NT2/D1 (cell line): ENCODE results near the gene SLC2A8.

ENCODE experiments used
- DNase-seq: peaks from one replicate; pipeline ENCODE4 v3.0.0-alpha.2; 2011; ENCODE audit warnings: low read depth, low spot score
- H3K27me3 ChIP-seq: 2 replicates; pipeline ENCODE4 v1.6.0; 2011; ENCODE audit warnings: mild to moderate bottlenecking; ENCODE audit not compliant: insufficient read length, insufficient read depth
- H3K36me3 ChIP-seq: 2 replicates; pipeline ENCODE4 v1.6.1; 2011; ENCODE audit warnings: mild to moderate bottlenecking, low read length, mixed read lengths; ENCODE audit not compliant: insufficient read depth, insufficient read length
- H3K4me1 ChIP-seq: 2 replicates; pipeline ENCODE4 v1.5.1; 2011; ENCODE audit not compliant: insufficient read depth, insufficient read length
- H3K4me3 ChIP-seq: 2 replicates; pipeline ENCODE4 v1.5.1; 2011; ENCODE audit warnings: low read depth; ENCODE audit not compliant: insufficient read length
- H3K9ac ChIP-seq: 2 replicates; pipeline ENCODE4 v1.6.0; 2011; ENCODE audit warnings: low read depth; ENCODE audit not compliant: insufficient read length
- H3K9me3 ChIP-seq: 2 replicates; pipeline ENCODE4 v1.5.1; 2011; ENCODE audit warnings: mild to moderate bottlenecking, low read length; ENCODE audit not compliant: insufficient read depth
- SUZ12 ChIP-seq: IDR thresholded peaks from 2 replicates; pipeline ENCODE4 v1.6.1; 2011; ENCODE audit not compliant: insufficient read length, insufficient read depth; ENCODE audit errors: extremely low read depth
- YY1 ChIP-seq: IDR thresholded peaks from 2 replicates; pipeline ENCODE4 v1.6.1; 2011; ENCODE audit not compliant: insufficient read length, insufficient read depth
- ZNF274 ChIP-seq: IDR thresholded peaks from 2 replicates; pipeline ENCODE4 v1.6.1; 2011; ENCODE audit warnings: mild to moderate bottlenecking, low read depth, low read length

SLC2A8 gene

GRCh38 chr9:127390563-127390962 is 6.4 kb upstream of the SLC2A8 start:
- DNase-seq, result no peak
- peaks cover 9% of the 10 kb centered on the region for H3K27me3 ChIP-seq

DNA sequence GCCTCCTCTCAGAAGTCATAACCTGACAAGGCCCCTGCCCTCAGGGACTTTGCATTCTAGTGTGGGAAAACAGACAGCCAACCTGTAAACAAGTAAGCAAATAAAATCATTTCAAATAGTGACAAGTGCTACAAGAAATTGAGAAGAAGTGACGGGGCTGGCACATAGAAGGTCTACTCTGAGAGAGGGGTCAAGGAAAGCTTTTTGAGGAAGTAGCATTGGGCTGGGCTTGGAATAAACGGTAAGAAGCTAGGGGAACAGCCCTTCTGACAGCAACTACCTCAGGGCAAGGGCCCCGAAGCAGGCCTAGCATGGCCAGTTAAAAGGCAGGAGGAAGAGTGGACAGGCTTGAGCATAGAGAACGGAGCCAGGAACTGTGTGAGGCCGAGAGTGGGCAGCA is 4.8 kb upstream of the SLC2A8 start:
- TF ChIP-seq YY1 (no peak), ZNF274 (no peak), SUZ12 (no peak)
- H3K4me3 ChIP-seq, result no peak overlapping the region
- no peak for DNase-seq
- peaks cover 10% of the 10 kb centered on the region for H3K4me1 ChIP-seq
- peaks cover 16% of the 10 kb centered on the region for H3K27me3 ChIP-seq
- no peaks in the 10 kb centered on the region for H3K36me3 ChIP-seq
- H3K9ac ChIP-seq, result peak overlapping the region; percentile 45
- H3K9me3 ChIP-seq, result no peaks in the 10 kb centered on the region

More at GRCh38 chr9:127390563-127390962, 6.4 kb upstream of the SLC2A8 start:
- H3K4me3 ChIP-seq, result no peak overlapping the region
- no peaks in the 10 kb centered on the region for H3K36me3 ChIP-seq
- TF ChIP-seq ZNF274 (no peak), SUZ12 (no peak), YY1 (no peak)
- peaks cover 10% of the 10 kb centered on the region for H3K4me1 ChIP-seq
- no peaks in the 10 kb centered on the region for H3K9me3 ChIP-seq
- no peak overlapping the region for H3K9ac ChIP-seq

GRCh38 chr9:127392976-127393375 is 4.0 kb upstream of the SLC2A8 start:
- Histone ChIP-seq H3K4me1 (peaks cover 7% of the 10 kb centered on the region), H3K9ac (peak overlapping the region; percentile 45), H3K4me3 (no peak overlapping the region), H3K9me3 (no peaks in the 10 kb centered on the region), H3K36me3 (no peaks in the 10 kb centered on the region), H3K27me3 (peaks cover 16% of the 10 kb centered on the region)
- no peak for DNase-seq
- TF ChIP-seq YY1, result no peak
- TF ChIP-seq SUZ12, result no peak
- no peak for TF ChIP-seq ZNF274

DNA sequence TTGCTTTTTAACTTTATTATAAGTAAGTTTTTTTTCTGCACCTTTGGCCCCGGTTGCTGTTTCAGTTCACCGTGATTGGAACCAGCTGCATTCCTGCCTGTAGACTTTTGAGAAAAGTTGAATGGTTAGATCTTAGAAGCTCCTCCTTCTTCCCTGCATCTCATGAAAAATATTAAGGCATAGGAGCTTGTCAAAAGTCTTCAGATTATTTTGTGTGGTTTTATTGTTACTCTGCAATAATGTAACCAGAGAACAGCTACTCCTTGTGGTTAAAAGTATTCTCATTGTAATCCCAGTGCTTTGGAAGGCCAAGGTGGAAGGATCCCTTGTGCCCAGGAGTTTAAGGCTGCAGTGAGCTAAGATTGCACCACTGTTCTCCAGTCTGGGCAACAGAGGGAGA is 3.3 kb upstream of the SLC2A8 start:
- Histone ChIP-seq H3K4me3 (no peak overlapping the region), H3K36me3 (peaks cover 6% of the 10 kb centered on the region), H3K9me3 (no peaks in the 10 kb centered on the region), H3K27me3 (peaks cover 16% of the 10 kb centered on the region), H3K9ac (no peak overlapping the region), H3K4me1 (peaks cover 12% of the 10 kb centered on the region)
- no peak for TF ChIP-seq ZNF274
- TF ChIP-seq YY1, result no peak
- TF ChIP-seq SUZ12, result no peak
- no peak for DNase-seq

DNA sequence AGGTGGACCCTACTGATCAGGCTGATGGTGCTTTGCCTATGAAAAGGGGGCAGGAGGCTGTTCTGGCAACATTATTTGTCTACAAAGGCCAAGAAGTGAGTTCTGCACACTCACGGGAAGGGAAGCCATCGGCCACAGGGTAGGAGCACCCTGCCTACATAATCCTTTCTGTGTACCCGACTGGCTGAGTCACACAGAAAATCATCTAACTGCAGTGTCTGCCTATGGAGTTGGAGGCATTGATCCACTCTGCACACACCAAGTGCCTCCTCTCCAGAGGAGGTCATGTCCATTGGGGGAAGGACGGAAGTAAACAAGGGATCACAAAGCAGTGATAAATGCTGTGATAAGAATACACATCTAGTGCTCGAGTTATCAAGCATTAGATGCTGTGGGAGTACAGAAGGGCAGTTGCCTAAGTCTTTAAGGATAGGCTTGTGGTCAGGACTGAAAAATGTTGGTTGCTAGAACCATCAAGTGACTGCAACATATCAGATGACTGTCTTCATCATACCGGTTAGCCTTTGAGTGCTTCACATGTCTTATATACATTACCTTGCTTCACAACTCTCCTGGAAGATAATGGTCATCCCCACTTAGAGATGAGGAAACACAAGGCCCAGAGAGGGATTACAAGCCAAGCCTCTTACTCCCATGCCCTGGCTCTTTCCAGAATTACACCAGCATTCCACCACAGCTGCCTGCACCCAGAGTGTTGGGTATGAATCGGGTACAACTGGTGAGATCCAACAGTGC is 1.3 kb upstream of the SLC2A8 start:
- Histone ChIP-seq H3K36me3 (peaks cover 24% of the 10 kb centered on the region), H3K9me3 (no peaks in the 10 kb centered on the region), H3K4me1 (peaks cover 11% of the 10 kb centered on the region), H3K4me3 (peak overlapping the region; percentile 41), H3K27me3 (peaks cover 16% of the 10 kb centered on the region), H3K9ac (no peak overlapping the region)
- TF ChIP-seq ZNF274 (no peak), YY1 (no peak), SUZ12 (no peak)
- no peak for DNase-seq

- Histone ChIP-seq H3K4me3 (peak overlapping the region; percentile 41), H3K9me3 (no peaks in the 10 kb centered on the region), H3K4me1 (peaks cover 10% of the 10 kb centered on the region), H3K36me3 (peaks cover 30% of the 10 kb centered on the region), H3K9ac (no peak overlapping the region), H3K27me3 (peaks cover 16% of the 10 kb centered on the region)
- no peak for DNase-seq
- TF ChIP-seq YY1, result no peak
- no peak for TF ChIP-seq SUZ12
- TF ChIP-seq ZNF274, result no peak
Observed at GRCh38 chr9:127396253-127396807, 639 bp upstream of the SLC2A8 start.

DNA sequence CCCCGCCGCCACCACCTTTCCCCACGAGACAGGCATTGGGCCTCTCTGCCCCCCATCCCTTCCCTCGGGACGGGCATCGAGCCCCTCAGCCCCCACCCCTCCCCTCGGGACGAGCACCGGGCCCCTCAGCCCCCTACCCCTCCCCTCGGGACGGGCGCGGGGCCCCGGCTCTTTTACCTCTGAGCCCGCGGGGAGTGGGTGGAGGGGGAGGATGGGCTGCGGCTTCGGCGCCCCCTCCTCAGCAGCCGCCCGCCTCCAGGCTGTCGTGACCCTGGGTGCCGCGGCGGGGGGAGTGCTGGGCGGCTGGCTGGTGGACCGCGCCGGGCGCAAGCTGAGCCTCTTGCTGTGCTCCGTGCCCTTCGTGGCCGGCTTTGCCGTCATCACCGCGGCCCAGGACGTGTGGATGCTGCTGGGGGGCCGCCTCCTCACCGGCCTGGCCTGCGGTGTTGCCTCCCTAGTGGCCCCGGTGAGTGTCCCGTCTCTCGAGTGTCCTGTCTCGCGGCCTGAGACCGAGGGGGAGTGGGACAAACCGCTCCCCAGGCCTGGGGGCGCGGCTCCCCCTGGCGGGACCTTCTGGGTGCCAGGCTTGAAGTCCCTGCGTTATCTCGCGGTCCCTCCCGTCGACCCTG is 791 bp downstream of the SLC2A8 start:
- Histone ChIP-seq H3K4me3 (peak overlapping the region; percentile 81), H3K27me3 (peaks cover 16% of the 10 kb centered on the region), H3K36me3 (peaks cover 45% of the 10 kb centered on the region), H3K4me1 (peaks cover 10% of the 10 kb centered on the region), H3K9ac (peak overlapping the region; percentile 92), H3K9me3 (no peaks in the 10 kb centered on the region)
- no peak for DNase-seq
- no peak for TF ChIP-seq SUZ12
- TF ChIP-seq YY1, result no peak
- no peak for TF ChIP-seq ZNF274
